HG02973 (cell line): ENCODE data around the gene TMEM139.
A peak's percentile ranks its signal among the peaks of the same experiment; 100 is the strongest.
"Not testable (repeated sequence)": the region's sequence is repeated elsewhere in the genome, so short reads cannot be mapped to it uniquely, and the experiment has no call there.

Source experiments
- ATAC-seq: cut with Tn5 transposase; IDR thresholded peaks from one replicate; pipeline ENCODE4 v1.9.1; 2021; ENCODE audit warnings: moderate library complexity; ENCODE audit not compliant: unreplicated experiment

TMEM139 gene

DNA sequence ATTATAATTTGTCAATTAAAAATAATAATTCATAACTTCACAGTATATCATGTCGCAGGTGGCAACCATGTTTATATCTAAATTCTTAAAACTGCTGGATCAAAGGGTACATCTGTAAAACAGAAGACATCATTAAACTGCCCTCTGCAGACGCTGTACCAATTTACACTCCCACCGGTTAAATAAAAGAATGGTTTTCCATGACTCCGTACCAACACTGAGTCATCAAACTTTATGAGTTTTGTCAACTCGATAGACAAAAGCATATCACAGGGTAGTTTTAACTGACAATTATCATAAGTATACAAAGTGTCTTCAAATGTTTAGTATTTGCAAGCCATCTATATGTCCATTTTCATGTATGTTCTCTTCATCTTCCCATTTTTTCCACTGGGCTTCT is 27.3 kb upstream of the TMEM139 start:
- no peak for ATAC-seq

DNA sequence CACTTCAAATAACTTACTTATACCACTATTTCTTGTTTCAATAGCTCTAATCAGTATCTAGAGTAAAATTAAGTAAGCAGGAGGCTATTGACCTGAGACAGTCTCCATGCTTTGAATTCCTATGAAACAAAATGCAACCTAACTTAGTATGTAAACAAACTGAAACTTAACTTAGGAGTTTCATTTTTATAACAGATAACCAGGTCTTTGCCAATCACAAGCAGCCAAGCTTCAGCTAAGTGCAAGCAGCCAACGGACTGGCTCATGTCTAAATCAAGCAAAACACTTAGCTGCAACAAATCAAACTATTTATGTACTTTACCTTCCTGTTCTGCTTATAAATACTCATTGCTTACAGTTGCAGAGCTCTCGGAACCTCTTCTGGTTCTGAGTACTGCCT is 25.9 kb upstream of the TMEM139 start:
- ATAC-seq, result peak; percentile 26

GRCh38 chr7:143259765-143260164 is 25.0 kb upstream of the TMEM139 start:
- no peak for ATAC-seq

- no peak for ATAC-seq
Observed at GRCh38 chr7:143261901-143262300, 22.9 kb upstream of the TMEM139 start.

DNA sequence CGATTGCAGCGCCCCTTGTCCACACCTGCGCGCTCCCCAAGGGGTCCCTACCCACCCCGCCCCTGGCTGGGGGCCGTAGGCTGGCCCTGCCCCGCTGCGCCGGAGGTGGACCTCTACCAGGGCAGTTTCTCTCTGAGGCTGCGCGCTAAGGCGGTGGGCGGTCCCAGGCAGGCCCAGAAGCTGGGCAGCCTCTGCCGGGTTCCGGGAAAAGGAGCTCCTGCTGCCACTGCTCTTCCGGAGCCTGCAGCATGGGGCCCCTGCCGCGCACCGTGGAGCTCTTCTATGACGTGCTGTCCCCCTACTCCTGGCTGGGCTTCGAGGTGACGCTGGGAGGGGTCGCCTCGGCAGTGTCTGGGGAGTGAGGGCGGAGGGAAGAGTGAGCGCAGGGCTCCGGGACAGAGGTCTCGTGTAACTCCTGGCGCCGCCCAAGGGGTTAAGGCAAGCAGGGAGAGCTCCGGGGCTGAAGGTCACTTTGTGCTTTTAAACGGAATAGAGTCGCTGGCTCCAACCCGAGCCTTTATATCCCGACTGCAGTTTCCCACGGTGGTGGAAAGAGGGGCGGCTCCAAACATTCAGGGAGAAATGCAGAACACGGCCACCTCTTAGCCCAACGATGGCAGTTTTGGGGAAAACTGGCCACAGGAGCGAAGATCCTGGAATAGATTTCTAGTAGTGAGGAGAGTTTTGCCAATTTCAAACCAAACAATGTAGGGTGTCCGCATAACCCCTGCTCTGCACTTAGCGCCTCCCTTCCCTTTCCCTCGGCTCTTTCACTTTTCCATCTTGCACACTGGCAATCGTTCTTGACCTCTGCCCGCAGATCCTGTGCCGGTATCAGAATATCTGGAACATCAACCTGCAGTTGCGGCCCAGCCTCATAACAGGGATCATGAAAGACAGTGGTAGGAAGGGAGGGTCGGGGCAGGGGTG is 21.2 kb upstream of the TMEM139 start, which contains the start of gene GSTK1:
GSTK1 (plus strand) TSS at position 176 of the 930 bp plus-strand sequence; CDS start at position 249, 73 bp downstream.
- ATAC-seq, result peak; percentile 97

DNA sequence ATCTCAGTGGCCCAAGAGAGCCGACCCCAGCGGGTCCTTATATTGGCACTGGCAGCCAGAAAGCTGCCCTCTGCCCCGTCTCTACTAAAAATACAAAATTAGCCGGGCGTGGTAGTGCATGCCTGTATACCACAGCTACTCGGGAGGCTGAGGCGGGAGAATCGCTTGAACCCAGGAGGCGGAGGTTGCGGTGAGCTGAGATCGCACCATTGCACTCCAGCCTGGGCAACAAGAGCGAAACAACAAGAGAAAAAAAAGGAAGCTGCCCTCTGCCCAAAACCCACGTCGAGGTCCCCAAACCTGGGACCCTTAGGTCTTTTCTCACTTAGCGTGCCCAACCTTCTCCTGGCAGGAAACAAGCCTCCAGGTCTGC is 20.6 kb upstream of the TMEM139 start:
- not testable (repeated sequence) for ATAC-seq

GRCh38 chr7:143265017-143265693 is 19.6 kb upstream of the TMEM139 start:
- ATAC-seq, result no peak

DNA sequence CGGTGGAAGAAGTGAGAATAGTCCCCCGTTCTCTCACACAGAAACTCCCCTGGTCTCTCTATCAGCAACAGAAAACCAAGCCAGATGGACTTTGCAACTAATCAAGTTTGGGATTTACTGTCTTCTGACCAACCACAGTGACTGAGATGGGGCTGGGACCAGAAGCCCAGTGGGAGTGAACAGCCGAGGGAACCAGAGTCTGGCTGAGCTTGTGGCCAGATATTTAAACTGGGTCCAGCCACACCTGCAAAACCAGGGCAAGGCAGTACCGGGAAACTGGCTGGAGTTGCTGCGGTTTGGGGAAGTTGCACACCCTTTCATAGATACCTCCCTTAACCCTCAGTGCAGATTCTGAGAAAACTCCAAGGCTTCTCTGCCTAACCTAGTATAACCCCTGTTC is 15.5 kb upstream of the TMEM139 start:
- no peak for ATAC-seq

DNA sequence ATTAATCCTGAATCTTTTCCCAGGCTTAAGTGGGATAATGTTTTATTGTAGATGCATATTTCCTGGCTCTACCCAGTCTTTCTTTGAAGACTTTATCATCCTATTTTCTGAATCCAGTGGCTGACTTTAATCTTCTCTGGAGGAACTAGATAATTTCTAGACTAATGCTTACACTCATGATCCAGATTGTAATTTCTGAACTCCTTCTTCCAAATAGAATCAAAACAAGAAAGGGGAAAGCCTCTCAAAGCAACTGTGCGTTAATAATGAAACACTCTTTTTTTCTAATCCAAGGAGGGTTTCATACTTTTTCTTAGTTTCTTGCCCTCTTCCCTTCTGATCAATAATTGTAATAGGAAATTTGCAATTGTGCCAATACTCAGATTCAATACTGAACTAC is 13.5 kb upstream of the TMEM139 start:
- no peak for ATAC-seq

DNA sequence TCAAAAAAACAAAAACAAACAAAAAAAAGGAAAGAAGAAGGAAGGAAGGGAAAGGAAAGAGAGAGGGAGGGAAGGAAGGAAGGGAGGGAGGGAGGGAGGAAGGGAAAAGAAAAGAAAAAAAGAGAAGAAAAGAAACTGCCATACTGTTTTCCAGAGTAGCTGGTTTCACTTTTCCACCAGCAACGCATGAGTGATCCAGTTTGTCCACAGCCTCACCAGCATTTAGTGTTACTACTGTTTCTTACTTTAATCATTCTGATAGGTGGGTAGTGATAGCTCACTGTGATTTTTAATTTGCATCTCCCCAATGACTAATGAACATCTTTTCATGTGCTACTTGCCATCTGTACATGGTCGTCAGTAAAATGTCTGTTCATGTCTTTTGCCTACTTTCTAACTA is 11.9 kb upstream of the TMEM139 start:
- no peak for ATAC-seq

DNA sequence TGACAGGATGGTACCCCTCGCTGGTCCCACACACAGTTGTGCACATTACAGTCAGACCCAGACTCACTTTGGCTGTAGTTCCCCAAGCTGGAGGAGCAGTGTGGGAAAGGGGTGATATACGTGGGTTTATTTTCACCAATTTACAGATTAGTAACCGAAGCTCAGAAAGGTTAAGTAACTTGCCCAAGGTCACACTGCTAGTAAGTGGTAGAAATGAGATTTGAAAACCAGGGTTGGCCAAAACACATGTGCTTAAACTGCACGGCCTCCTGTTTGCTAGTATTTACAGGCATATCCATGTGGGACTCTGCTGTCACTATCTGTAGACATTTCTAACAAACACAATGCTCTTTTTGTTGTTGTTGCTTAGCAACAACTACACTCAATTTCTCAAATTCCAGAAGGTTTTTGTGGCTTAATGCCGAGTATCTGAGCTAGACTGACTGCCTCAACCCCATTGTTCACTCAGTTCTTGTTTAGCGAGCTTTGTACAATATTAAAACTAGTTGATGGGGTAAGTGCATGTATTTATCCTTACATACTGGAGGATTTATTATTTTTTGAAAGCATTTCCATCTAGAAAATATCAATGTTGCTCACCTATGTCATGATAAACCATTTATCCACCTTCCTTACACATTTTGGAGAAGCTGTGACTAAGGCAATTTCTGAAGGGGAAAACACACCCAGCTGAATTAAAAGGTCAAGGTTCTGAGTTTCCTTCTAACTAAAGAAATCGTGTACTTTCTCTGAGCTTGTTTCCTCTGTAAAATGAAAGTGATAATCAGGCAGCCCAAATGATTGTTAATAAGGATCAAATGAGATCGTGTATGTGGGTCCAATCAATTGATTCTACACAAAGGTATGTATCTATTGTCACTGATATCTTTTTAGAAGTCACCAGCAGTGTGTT is 5.3 kb upstream of the TMEM139 start:
- ATAC-seq, result peak; percentile 53

- no peak for ATAC-seq
Observed at GRCh38 chr7:143280160-143280559, 4.6 kb upstream of the TMEM139 start.

- no peak for ATAC-seq
Observed at GRCh38 chr7:143280566-143280965, 4.2 kb upstream of the TMEM139 start.

DNA sequence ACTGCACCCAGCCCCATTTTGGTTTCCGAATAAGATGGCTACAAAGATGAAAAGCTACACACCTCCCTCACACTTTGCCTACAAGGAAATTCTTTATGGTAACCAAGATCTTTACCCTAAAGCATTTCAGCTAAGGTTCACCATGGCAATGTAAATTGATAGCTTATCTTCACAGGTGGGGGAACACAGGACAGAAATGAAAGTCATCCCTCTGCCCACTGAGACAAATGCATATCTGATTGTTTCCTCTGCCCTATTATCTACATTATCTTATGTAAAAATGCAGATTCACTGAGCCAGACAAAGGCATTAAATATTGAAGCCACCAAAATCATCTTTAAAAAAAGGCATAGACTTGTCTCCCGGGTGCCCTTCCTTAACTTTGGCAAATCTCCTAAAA is 3.2 kb upstream of the TMEM139 start:
- no peak for ATAC-seq

GRCh38 chr7:143282124-143282523 is 2.6 kb upstream of the TMEM139 start:
- ATAC-seq, result no peak

DNA sequence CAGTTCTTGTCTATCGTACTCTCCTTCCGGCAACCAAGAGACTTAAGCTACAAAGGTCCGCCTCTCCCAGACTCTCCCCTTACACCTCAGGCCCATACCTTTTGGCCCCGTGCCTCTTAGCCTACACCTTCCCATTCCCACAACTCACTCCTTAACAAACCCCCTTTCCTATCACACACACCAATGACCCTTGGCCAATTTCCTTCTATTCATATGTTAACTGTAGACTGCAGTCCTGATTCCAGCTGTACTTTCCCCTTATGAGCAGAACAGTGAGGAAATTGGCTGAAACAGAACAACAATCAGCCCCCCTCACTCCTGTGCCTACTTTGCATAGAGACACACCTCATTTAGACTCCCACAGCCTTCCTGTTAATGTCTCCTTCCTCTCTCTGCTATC is 1.4 kb upstream of the TMEM139 start:
- no peak for ATAC-seq

DNA sequence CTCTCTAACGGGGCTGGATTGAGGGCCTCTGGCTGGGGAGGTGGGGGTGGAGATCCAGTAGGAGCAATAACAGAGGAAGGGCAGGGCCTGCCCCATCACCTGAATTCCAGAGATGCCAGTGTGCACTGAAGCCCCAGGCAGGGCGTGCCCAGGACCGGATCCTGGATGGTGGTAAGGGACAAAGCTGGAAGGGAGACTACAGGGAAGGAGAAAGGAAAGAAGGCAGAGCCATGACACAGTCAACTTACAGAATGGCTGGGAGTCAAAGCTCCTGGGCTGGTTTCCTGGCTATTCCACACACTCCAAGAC is 666 bp downstream of the TMEM139 start:
- ATAC-seq, result no peak

DNA sequence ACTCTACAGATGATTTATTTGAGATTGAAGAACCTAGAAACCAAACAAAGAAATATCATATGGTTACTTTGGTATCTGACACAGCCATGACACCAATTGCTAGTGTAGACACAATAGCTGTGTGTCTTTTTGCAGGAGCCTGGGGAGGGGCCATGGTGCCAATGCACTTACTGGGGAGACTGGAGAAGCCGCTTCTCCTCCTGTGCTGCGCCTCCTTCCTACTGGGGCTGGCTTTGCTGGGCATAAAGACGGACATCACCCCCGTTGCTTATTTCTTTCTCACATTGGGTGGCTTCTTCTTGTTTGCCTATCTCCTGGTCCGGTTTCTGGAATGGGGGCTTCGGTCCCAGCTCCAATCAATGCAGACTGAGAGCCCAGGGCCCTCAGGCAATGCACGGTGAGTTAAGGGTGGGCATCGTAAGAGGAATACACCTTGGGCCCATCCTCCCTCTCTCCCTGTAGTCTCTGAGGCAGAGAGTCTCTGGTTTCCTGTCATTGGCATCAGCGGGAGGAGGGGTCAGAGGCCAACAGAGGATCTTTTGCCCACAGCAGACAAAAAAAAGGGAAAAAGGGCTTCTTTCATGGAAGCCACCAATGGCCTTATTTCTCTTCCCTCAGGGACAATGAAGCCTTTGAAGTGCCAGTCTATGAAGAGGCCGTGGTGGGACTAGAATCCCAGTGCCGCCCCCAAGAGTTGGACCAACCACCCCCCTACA is 1.2 kb downstream of the TMEM139 start:
- no peak for ATAC-seq

DNA sequence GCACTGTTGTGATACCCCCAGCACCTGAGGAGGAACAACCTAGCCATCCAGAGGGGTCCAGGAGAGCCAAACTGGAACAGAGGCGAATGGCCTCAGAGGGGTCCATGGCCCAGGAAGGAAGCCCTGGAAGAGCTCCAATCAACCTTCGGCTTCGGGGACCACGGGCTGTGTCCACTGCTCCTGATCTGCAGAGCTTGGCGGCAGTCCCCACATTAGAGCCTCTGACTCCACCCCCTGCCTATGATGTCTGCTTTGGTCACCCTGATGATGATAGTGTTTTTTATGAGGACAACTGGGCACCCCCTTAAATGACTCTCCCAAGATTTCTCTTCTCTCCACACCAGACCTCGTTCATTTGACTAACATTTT is 1.7 kb downstream of the TMEM139 start:
- no peak for ATAC-seq

DNA sequence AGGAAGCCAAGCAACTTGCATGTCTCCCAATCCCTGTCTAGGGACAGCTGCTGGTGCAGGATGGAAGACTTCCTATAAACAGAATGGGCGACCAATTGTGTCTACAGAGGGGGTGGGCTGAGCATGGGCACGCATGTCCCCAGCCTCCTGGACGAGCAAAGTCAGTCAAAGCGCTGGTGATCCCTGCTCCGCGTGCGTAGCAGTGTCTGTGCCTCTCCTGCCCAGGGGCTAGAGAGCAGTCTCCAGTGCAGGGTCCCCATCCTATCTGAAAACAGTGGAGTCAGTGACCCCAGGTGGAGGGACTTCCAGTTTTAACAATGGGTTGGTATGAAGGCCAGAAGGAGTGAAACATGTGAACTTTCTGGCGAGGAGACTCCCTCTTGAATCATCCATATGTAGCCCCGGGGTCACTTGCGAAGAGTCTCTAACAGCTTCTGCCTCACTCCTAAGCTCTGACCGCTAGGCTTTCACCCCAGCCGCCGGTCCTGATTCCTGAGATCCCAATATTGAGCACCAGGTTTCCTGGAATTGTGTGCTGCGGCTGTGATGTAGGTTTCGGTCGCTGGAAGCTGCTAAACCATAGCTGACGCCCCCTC is 2.7 kb downstream of the TMEM139 start:
- no peak for ATAC-seq
